GM18502 (cell line): Measurements from ENCODE around the gene GALR1.
"Not testable (repeated sequence)": the region's sequence is repeated elsewhere in the genome, so short reads cannot be mapped to it uniquely, and the experiment has no call there.

Source experiments
- ATAC-seq: cut with Tn5 transposase; IDR thresholded peaks from one replicate; pipeline ENCODE4 v1.9.1; 2021; ENCODE audit warnings: mild to moderate bottlenecking; ENCODE audit not compliant: unreplicated experiment, poor library complexity

GALR1 gene

DNA sequence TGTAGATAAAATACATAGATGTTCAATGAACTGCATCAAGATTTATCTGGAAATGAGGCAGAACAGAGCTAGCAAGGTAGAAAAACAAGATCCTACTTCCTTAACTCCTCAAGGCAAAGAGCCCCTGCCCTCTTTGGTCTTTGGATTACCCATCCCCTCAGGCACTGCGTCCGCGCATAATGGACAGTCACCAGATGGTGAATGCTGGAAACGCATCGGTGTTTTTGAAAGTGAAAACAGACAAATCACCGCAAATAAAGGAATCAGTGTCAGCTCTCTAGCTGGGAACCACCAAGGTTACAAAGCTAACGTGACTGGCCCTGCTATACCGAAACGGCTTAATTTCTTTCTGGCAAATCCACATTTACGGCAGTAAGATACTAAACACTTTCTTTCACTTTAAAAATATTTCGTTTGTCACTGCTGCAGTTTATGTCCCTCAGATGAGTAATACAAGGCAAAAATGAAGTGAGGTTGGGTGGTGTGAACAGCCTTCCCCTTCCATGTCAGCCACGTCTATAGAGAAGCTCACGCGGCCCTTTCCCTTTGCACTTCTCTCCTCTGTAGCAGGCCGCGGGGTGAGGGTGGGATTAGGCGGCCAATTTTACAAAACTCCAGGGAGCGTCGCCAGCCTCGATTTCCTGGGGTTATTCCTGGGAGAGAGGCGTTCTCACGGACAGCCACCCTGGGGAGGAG, 627 bp upstream of the GALR1 start:
- ATAC-seq = no peak

GRCh38 chr18:77250501-77250925, 865 bp downstream of the GALR1 start:
- no peak for ATAC-seq

DNA sequence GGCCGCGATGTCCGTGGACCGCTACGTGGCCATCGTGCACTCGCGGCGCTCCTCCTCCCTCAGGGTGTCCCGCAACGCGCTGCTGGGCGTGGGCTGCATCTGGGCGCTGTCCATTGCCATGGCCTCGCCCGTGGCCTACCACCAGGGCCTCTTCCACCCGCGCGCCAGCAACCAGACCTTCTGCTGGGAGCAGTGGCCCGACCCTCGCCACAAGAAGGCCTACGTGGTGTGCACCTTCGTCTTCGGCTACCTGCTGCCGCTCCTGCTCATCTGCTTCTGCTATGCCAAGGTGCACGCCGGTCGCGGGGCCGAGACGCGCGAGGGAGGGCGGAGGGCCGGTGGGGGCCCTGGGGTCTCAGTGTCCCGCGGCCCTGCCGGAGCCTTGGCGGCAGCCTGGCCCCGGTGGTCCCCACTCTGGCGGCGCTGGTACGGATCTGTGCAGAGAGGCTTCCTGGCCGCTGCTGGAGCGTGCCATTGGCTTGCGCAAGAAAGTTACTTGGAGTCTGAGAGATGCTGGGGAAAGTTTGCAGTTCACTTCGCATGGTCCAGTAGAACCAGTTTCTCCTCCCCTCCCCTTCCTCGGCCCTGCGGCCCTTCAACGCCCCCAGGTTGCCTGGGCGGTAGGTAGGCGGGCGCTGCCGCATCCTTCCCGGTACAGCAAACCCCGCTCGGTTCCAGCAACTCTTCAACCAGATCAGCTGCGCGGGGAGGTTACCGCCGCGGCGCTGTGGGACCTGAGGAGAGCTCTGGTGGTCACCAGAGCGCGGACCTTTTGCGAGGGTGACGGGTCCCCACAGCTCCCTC, 1.5 kb downstream of the GALR1 start:
- no peak for ATAC-seq

DNA sequence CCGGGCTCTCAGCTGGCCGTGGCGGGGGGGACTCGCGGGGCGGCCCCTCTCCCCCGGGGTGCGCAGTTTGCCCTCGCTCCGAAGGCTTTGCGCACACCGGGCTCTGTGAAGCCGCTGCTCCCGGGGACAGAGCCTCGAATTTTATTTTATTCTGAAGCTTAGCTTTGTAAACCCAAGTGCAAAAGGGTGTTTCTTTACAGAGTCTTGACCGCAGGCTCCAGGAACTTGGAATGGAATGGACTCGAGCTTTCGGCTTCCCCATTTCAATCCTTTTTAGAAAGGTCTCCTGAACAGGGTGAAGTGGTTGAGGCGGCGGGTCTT, 2.0 kb downstream of the GALR1 start:
- ATAC-seq = no peak

GRCh38 chr18:77254711-77255405, 5.2 kb downstream of the GALR1 start:
- no peak for ATAC-seq

DNA sequence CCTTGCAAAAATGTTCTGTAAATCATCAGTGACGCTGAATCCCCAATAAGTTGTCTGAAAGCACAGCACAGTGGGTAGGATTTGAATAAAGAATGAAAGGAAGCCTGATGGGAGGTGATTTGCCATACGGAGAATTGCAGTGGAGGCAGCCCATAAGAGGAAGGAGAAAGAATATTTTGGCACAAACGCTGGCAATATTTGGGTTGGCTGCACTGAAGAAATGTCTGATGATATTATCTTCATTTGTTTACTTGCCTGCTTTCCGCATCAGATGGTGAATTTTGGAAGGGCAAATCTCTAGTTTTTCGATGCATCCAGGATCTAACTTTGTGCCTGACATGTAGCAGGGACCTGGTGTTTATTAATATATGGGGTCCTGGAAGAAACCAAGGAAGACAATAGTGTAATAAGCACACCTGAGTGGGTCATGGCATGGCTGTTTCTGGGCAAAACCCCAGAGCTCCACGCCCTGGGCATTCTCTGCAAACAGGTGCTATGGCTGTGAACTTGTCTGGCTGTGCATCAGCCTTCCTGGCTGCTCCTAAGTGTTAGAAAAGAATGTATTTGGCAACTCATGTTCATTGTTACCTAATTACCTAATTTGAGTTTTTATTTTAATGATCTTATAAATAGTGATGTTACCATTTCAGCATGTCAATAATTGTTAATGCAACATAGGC, 5.9 kb downstream of the GALR1 start:
- no peak for ATAC-seq

- no peak for ATAC-seq
Measured at GRCh38 chr18:77262643-77263465, 13.2 kb downstream of the GALR1 start.

DNA sequence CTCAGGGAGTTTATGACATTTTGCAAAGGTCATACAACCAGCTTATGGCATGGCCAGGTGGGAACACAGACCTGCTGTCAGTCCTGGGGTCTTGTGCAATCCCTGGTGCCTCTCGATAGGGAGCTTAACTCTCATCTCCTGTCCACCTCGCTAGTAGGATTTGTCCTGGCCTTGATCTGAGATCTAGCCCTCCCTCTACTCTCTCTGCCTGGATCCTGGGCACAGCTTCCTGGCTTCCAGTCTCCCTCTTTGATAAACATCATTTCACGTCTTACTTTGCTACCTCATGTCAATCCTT, 13.8 kb downstream of the GALR1 start:
- no peak for ATAC-seq

DNA sequence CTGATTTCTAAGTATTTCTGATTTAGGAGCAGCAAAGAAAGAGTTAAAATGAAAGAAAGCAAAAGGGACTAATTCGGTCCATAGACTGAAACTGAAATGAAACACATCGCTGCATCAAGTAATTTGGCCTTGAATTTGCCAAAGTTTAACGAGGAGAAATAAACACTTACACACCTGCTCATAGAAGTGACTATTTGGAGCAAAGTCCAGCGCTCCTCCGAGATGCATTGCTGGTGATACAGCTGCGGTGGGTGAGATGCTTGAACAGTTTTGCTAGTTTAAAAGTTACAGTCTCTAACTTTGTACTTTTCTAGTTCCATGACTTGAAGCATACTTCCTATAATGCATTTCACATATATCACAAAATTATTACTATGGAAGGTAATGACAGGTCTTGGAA, 18.3 kb downstream of the GALR1 start:
- ATAC-seq = no peak

- ATAC-seq = no peak
Measured at GRCh38 chr18:77268456-77268855, 18.8 kb downstream of the GALR1 start.

DNA sequence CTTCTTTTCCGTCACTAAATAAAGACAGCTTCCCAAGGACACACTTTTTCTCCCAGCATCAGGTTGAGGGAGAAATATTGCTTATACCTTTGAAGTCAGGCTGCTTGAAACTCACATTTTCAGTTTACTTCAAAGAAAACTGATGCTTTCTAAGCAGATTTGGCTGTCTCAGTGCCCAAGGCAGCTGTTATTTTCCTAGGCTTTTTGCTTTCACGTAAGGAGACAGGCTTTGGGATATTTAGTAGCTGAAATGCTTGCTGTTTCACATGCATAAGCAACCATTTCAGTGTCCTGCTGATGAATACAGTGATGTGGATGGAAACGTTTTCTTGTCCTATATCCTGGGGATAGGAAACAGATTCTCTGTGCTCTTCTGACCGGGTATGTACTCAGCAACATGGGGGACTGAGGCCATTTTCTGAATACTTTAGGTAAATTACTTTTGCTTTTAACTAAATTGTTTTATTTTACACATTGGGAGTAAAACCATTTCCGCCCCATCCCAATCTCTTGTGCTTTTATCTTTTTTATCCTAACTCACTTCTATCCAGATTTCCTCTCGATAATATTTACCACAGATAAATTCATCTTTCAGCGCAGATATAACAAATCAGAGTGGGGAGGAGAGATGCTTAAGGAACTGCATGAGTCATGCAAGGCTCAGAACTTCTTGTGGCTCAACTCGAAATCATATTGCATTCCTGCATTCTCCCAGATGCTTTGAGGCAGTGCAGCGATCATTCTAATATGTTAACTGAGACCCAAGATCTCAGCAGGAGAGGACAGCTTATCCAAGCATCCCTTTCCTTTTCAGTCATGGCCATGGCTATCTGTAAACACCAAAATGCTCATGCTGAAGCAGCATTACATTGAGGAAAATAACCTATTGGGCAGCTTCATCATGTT, 22.2 kb downstream of the GALR1 start:
- ATAC-seq = no peak

DNA sequence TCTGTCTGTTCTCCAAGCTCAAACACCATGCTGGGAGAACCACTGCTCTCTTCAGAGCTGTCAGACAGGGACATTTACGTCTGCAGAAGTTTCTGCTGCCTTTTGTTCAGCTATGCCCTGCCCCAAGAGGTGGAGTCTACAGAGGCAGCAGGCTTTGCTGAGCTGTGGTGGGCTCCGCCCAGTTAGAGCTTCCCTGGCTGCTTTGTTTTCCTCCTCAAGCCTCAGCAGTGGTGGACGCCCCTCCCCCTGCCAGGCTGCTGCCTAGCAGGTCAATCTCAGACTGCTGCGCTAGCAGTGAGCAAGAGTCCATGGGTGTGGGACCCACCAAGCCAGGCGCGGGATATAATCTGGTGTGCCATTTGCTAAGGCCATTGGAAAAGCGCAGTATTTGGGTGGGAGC, 41.2 kb downstream of the GALR1 start:
- ATAC-seq = not testable (repeated sequence)

DNA sequence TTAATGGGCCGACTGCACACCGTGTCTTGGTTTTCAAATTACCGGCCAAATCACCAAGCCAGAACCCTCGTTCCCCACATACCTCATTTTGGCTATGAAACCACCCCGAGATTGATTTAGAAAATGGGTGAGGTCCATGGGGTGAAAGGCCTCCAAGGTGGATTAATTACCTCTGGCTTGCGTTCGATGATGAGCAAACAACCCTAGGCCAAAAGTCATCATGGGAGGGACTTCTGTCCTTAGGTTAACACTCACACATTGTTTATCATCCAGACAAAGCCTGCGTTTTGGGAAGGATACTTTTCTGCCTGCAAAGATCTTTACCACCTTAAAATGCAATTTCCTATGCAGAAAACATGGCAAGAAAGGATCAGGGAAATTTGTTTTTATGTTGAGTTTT, 48.5 kb downstream of the GALR1 start:
- no peak for ATAC-seq

DNA sequence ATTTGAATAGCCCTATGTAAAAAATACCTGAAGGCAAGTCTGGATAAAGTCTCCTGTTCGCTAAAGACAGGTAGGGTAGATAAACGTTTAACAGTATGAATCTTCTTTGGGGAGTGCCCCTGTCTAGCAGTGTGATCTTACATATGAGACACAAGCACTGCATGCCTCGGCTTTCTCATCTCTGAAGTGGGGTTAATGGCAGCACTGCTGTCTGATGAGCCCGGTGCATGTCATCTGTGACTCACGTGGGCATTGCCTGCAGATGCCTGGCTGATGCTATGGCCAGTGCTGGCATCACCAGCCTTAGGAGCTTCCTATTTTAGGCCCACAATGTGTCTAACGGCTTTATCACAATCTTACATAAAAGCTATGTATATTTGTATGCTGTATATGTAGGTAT, 50.1 kb downstream of the GALR1 start:
- no peak for ATAC-seq

- no peak for ATAC-seq
Measured at GRCh38 chr18:77300579-77300978, 50.9 kb downstream of the GALR1 start.

DNA sequence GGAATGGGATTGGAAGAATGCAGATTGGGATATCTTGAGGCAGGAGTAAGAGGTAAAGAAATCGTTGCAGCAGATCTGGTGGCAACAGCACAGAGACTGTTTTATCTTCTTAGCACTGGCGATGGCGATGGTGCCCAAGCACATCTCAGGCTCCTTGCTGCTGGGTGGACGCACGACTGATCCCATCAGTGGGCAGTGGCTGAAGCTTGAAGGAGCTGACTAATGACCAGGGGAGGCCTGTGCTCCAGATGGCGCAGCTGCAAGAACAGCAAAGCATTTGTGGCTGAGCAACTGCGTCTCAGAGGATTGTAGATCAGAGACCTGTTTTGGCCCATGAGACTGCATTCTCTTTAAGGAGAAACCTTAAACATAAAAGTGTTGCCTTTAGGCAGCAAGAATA, 54.6 kb downstream of the GALR1 start:
- ATAC-seq = no peak

GRCh38 chr18:77305676-77306075, 56.0 kb downstream of the GALR1 start:
- ATAC-seq = no peak

GRCh38 chr18:77308216-77308615, 58.6 kb downstream of the GALR1 start:
- ATAC-seq = no peak

- ATAC-seq = no peak
Measured at GRCh38 chr18:77314511-77314910, 64.9 kb downstream of the GALR1 start.
